H9 (cell line): ENCODE data around the gene TBC1D19. TPM values are rescaled to one million over a fixed set of nuclear protein-coding genes. Genes with fewer than 3 reads are reported as not detected.

Source experiments
- DNase-seq: peaks from one replicate; pipeline ENCODE4 v3.0.0-alpha.2; 2017
- H2AFZ ChIP-seq: one replicate; pipeline ENCODE4 v1.6.1; 2013; ENCODE audit warnings: mild to moderate bottlenecking, low read length, control low read depth, moderate library complexity
- H2AK5ac ChIP-seq: 2 replicates; pipeline ENCODE4 v1.6.1; 2013; ENCODE audit warnings: low read length, control low read depth, mixed read lengths; ENCODE audit not compliant: insufficient read length
- H2BK120ac ChIP-seq: one replicate; pipeline ENCODE4 v1.6.1; 2013; ENCODE audit warnings: low read depth, mild to moderate bottlenecking, low read length, control low read depth, inconsistent platforms; ENCODE audit not compliant: poor library complexity, severe bottlenecking
- H2BK12ac ChIP-seq: 2 replicates; pipeline ENCODE4 v1.6.1; 2013; ENCODE audit warnings: low read length, control low read depth, mixed read lengths, low read depth; ENCODE audit not compliant: insufficient read length
- H2BK15ac ChIP-seq: 2 replicates; pipeline ENCODE4 v1.6.1; 2013; ENCODE audit warnings: low read depth, low read length, control low read depth
- H2BK20ac ChIP-seq: one replicate; pipeline ENCODE4 v1.6.1; 2013; ENCODE audit warnings: low read depth, mild to moderate bottlenecking, low read length, control low read depth, inconsistent platforms; ENCODE audit not compliant: poor library complexity, severe bottlenecking
- H2BK5ac ChIP-seq: 2 replicates; pipeline ENCODE4 v1.6.1; 2013; ENCODE audit warnings: low read length, control low read depth, mixed read lengths; ENCODE audit not compliant: insufficient read length
- H3K14ac ChIP-seq: 2 replicates; pipeline ENCODE4 v1.6.1; 2013; ENCODE audit warnings: low read length, control low read depth; ENCODE audit not compliant: insufficient read depth
- H3K18ac ChIP-seq: 2 replicates; pipeline ENCODE4 v1.6.1; 2013; ENCODE audit warnings: low read depth, mild to moderate bottlenecking, mixed read lengths, low read length, control low read depth; ENCODE audit not compliant: insufficient read length
- H3K23ac ChIP-seq: 2 replicates; pipeline ENCODE4 v1.6.1; 2013; ENCODE audit warnings: low read length, control low read depth, mixed read lengths, low read depth; ENCODE audit not compliant: insufficient read length
- H3K23me2 ChIP-seq: 2 replicates; pipeline ENCODE4 v1.6.1; 2013; ENCODE audit warnings: low read depth, mild to moderate bottlenecking, mixed read lengths, low read length, control low read depth; ENCODE audit not compliant: insufficient read length, poor library complexity, severe bottlenecking
- H3K27ac ChIP-seq: 2 replicates; pipeline ENCODE4 v1.5.1; 2013; ENCODE audit warnings: low read length, control low read depth, mixed read lengths, low read depth; ENCODE audit not compliant: insufficient read length
- H3K27me3 ChIP-seq: 2 replicates; pipeline ENCODE4 v1.6.1; 2013; ENCODE audit warnings: low read length, control low read depth, inconsistent platforms; ENCODE audit not compliant: insufficient read depth
- H3K4ac ChIP-seq: 2 replicates; pipeline ENCODE4 v1.6.1; 2013; ENCODE audit warnings: low read depth, mild to moderate bottlenecking, control low read depth, inconsistent platforms, low read length, moderate library complexity
- H3K4me1 ChIP-seq: 2 replicates; pipeline ENCODE4 v1.6.1; 2013; ENCODE audit warnings: low read length, control low read depth, inconsistent platforms; ENCODE audit not compliant: insufficient read depth
- H3K4me2 ChIP-seq: 2 replicates; pipeline ENCODE4 v1.6.1; 2013; ENCODE audit warnings: low read length, control low read depth, mixed read lengths; ENCODE audit not compliant: insufficient read length, insufficient read depth
- H3K56ac ChIP-seq: 2 replicates; pipeline ENCODE4 v1.6.1; 2013; ENCODE audit warnings: low read depth, mild to moderate bottlenecking, mixed read lengths, low read length, control low read depth; ENCODE audit not compliant: insufficient read length
- H3K79me1 ChIP-seq: 2 replicates; pipeline ENCODE4 v1.6.1; 2013; ENCODE audit warnings: low read depth, mild to moderate bottlenecking, moderate library complexity, low read length, control low read depth, inconsistent platforms; ENCODE audit not compliant: insufficient read depth, poor library complexity, severe bottlenecking
- H3K79me2 ChIP-seq: 2 replicates; pipeline ENCODE4 v1.6.1; 2013; ENCODE audit warnings: low read length, control low read depth, inconsistent platforms; ENCODE audit not compliant: insufficient read depth
- H3K9ac ChIP-seq: 2 replicates; pipeline ENCODE4 v1.6.1; 2013; ENCODE audit warnings: low read length, control low read depth, mixed read lengths; ENCODE audit not compliant: insufficient read length; ENCODE audit errors: extremely low read depth
- H3K9me3 ChIP-seq: one replicate; pipeline ENCODE4 v1.6.1; 2013; ENCODE audit warnings: low read depth, low read length, inconsistent platforms; ENCODE audit not compliant: control insufficient read depth
- H3T11ph ChIP-seq: one replicate; pipeline ENCODE4 v1.6.1; 2013; ENCODE audit warnings: mild to moderate bottlenecking, low read length, control low read depth, inconsistent platforms
- H4K20me1 ChIP-seq: one replicate; pipeline ENCODE4 v1.6.1; 2013; ENCODE audit not compliant: control insufficient read depth, insufficient read length, insufficient read depth
- H4K5ac ChIP-seq: 2 replicates; pipeline ENCODE4 v1.6.1; 2013; ENCODE audit warnings: low read depth, mild to moderate bottlenecking, mixed read lengths, low read length, control low read depth; ENCODE audit not compliant: insufficient read length
- H4K8ac ChIP-seq: replicated peaks from 2 replicates; pipeline ENCODE4 v1.6.1; 2013; ENCODE audit warnings: low read length, control low read depth, mixed read lengths, low read depth; ENCODE audit not compliant: insufficient read length
- H4K91ac ChIP-seq: 2 replicates; pipeline ENCODE4 v1.6.1; 2013; ENCODE audit warnings: low read depth, mild to moderate bottlenecking, moderate library complexity, mixed read lengths, low read length, control low read depth; ENCODE audit not compliant: insufficient read length
- H3K27ac Mint-ChIP-seq, 3 experiments: 2 replicates in 2 of 3; 3 replicates in 1 of 3; pipeline ENCODE4 v1.8.0; 2020 to 2021; ENCODE audit warnings: mixed read lengths in 3 of 3, mild to moderate bottlenecking in 1 of 3, moderate library complexity in 1 of 3
- H3K27me3 Mint-ChIP-seq: 2 replicates; pipeline ENCODE4 v1.8.0; 2021; ENCODE audit warnings: low read depth, mild to moderate bottlenecking, moderate library complexity, mixed read lengths
- H3K36me3 Mint-ChIP-seq, 3 experiments: 2 replicates in 2 of 3; 3 replicates in 1 of 3; pipeline ENCODE4 v1.8.0; 2020 to 2021; ENCODE audit warnings: low read depth in 3 of 3, mixed read lengths in 3 of 3; ENCODE audit not compliant: insufficient read depth in 1 of 3
- H3K4me1 Mint-ChIP-seq, 2 experiments: 2 replicates each; pipeline ENCODE4 v1.8.0; 2020; ENCODE audit warnings: mixed read lengths in 2 of 2
- H3K4me3 Mint-ChIP-seq, 2 experiments: 2 replicates in 1 of 2; 3 replicates in 1 of 2; pipeline ENCODE4 v1.8.0; 2020 to 2021; ENCODE audit warnings: mild to moderate bottlenecking in 2 of 2, mixed read lengths in 2 of 2, moderate library complexity in 1 of 2
- H3K9me3 Mint-ChIP-seq, 2 experiments: 2 replicates in 1 of 2; 3 replicates in 1 of 2; pipeline ENCODE4 v1.8.0; 2020; ENCODE audit warnings: mild to moderate bottlenecking in 2 of 2, mixed read lengths in 2 of 2, moderate library complexity in 1 of 2
- WGBS: extraction: QIAGEN DNeasy Blood & Tissue Kit; methylation state at CpG from one replicate; pipeline ENCODE4 v1.1.7; 2013; ENCODE audit warnings: missing lambda C conversion rate, low lambda C conversion rate, mixed read lengths; ENCODE audit not compliant: insufficient read length; ENCODE audit errors: extremely low coverage; 5-methylcytosine and 5-hydroxymethylcytosine counted together
- total RNA-seq: library from RNA; stranded (reverse); gene quantifications from 2 replicates; pipeline ENCODE4 v1.2.1, GENCODE V29; 2021
- TF ChIP-seq, protein P1 (sequence below): fragments of 200-600 bp; sonication (generic); conservative IDR thresholded peaks from 3 replicates; pipeline ENCODE4 v1.8.0; 2021; ENCODE audit warnings: antibody characterized with exemption, mild to moderate bottlenecking

TBC1D19 gene
- total RNA-seq, 1 experiment from 2014 or later = 3.2 TPM

DNA sequence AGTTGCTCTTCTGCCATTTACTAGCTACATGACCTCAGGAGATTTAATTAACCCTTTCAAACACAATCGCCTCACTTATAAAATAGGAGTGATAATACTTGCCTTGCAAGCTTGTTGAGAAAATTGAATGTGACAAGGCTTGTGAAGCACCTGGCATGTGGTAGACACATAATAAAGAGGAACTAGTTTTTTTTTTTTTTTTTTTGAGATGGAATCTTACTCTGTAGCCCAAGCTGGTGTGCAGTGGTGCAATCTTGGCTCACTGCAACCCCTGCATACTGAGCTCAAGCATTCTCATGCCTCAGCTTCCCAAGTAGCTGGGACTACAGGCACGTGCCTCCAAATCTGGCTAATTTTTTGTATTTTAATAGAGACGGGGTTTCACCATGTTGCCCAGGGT is 203.0 kb downstream of the TBC1D19 start:
- Histone ChIP-seq H3K14ac (no peak overlapping the region), H3K4me1 (no peaks in the 10 kb centered on the region), H3K23ac (no peak overlapping the region), H3K18ac (no peak overlapping the region), H2BK20ac (no peak overlapping the region), H2BK15ac (no peak overlapping the region), H2BK120ac (no peak overlapping the region), H3K27me3 (no peaks in the 10 kb centered on the region), H3K9me3 (no peaks in the 10 kb centered on the region), H2AK5ac (no peak overlapping the region), H4K5ac (no peak overlapping the region), H3K9ac (no peak overlapping the region), H4K91ac (no peak overlapping the region), H2AFZ (no peak overlapping the region), H4K8ac (no peak overlapping the region), H3K23me2 (no peaks in the 10 kb centered on the region), H3K27ac (no peak overlapping the region), H3K79me1 (no peaks in the 10 kb centered on the region), H2BK12ac (no peak overlapping the region), H4K20me1 (no peaks in the 10 kb centered on the region), H2BK5ac (no peak overlapping the region), H3K79me2 (no peaks in the 10 kb centered on the region), H3T11ph (no peak overlapping the region), H3K56ac (no peak overlapping the region), H3K4me2 (no peak overlapping the region), H3K4ac (no peak overlapping the region)
- DNase-seq = no peak
- TF ChIP-seq, protein P1, sequence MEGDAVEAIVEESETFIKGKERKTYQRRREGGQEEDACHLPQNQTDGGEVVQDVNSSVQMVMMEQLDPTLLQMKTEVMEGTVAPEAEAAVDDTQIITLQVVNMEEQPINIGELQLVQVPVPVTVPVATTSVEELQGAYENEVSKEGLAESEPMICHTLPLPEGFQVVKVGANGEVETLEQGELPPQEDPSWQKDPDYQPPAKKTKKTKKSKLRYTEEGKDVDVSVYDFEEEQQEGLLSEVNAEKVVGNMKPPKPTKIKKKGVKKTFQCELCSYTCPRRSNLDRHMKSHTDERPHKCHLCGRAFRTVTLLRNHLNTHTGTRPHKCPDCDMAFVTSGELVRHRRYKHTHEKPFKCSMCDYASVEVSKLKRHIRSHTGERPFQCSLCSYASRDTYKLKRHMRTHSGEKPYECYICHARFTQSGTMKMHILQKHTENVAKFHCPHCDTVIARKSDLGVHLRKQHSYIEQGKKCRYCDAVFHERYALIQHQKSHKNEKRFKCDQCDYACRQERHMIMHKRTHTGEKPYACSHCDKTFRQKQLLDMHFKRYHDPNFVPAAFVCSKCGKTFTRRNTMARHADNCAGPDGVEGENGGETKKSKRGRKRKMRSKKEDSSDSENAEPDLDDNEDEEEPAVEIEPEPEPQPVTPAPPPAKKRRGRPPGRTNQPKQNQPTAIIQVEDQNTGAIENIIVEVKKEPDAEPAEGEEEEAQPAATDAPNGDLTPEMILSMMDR = no peak
- Mint-ChIP-seq H3K4me1 (peaks cover 16 to 18% of the 10 kb centered on the region in 2 experiments), H3K27ac (no peak overlapping the region), H3K9me3 (peaks cover 0 to 6% of the 10 kb centered on the region in 2 experiments; a peak in 1 of 5 replicates), H3K27me3 (no peaks in the 10 kb centered on the region; the same call in 1 of the 2 replicates), H3K4me3 (no peak overlapping the region), H3K36me3 (no peaks in the 10 kb centered on the region)
- no CpG with 5 or more reads among the region's 3 CpGs for WGBS
